SK-N-SH (cell line): ENCODE measurements around the gene VPS13A.

Experiments used
- EP300 ChIP-seq, 2 experiments: IDR thresholded peaks; 2 replicates each; pipeline versions ENCODE4 v1.4.0 to v1.6.1; 2012; ENCODE audit warnings: borderline replicate concordance in 1 of 2, low read depth in 1 of 2, low read length in 1 of 2
- MAX ChIP-seq: IDR thresholded peaks from 2 replicates; pipeline ENCODE4 v1.4.0; 2012; ENCODE audit warnings: low read depth
- USF1 ChIP-seq: IDR thresholded peaks from 2 replicates; pipeline ENCODE4 v1.4.0; 2012; ENCODE audit warnings: low read depth, borderline replicate concordance

GRCh38 chr9:77283991-77284390 is 106.7 kb downstream of the VPS13A start:
- TF ChIP-seq EP300 (IDR thresholded peaks at IDR 0.05; ENCODE audit: borderline replicate concordance in 1 of 2, low read depth in 1 of 2, low read length in 1 of 2): no peak
- TF ChIP-seq USF1: no peak
- TF ChIP-seq MAX: no peak
